ENCODE measurements around the gene AADAT. TPM values are rescaled to one million over a fixed set of nuclear protein-coding genes. Genes with fewer than 3 reads are reported as not detected.

The AADAT gene
- 10 to 100 TPM in 1 of 7 donors, 1 to 10 TPM in 6; 3.7 to 11.3 (median 5.1) TPM for total RNA-seq
- polyA plus RNA-seq: 1 to 10 TPM; 3.1 to 6.9 TPM
- long read RNA-seq, donor 1, partial matches to known transcripts: 0 of 1 reads
- long read RNA-seq, donor 1, other reads (novel, unspliced or antisense): 0 of 1 reads
- long read RNA-seq, donor 2: 0 reads
- long read RNA-seq, donor 3, partial matches to known transcripts: 0 of 5 reads
- long read RNA-seq, donor 3, other reads (novel, unspliced or antisense): 3 of 5 reads

DNA sequence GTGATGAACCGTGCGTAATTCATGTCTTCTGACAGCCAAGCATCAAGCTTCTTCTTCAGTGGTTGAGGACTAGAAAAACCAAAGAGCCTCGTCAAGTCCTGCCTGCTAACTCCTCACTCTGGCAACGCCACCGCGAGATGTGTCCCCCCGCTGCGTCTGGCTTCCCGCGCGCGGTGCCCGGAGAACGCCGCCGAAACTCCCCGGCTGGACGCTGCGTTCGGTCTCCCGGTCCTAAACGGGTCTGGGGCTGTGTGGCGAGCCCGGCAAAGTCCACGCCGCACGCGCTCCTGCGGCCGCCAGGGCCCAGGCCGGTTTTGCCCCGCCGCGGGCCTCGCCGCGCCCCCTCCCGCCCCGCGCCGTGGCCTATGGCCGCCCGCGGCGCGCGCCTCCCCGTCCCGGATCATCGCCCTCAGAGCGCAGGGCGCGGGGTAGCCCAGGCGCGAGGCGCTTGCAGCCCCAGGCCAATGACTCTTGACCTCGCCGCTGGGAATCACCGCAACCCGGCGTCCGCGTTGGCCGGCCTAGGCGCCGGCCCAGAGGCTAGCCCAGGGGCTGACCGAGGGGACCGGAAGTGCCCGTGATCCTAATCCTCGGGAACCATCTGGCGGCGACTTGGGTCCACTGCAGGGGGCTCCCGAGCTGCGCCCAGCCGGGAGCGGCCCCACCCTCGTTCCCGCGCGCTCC is at the start of gene AADAT:
TSS of gene AADAT (minus strand) at position 289 of the 684 bp plus-strand sequence. CDS start at position 23, 266 bp downstream.
- no peak for TF ChIP-seq EP300 (IDR thresholded peaks at IDR 0.05)
- TF ChIP-seq, protein P1, sequence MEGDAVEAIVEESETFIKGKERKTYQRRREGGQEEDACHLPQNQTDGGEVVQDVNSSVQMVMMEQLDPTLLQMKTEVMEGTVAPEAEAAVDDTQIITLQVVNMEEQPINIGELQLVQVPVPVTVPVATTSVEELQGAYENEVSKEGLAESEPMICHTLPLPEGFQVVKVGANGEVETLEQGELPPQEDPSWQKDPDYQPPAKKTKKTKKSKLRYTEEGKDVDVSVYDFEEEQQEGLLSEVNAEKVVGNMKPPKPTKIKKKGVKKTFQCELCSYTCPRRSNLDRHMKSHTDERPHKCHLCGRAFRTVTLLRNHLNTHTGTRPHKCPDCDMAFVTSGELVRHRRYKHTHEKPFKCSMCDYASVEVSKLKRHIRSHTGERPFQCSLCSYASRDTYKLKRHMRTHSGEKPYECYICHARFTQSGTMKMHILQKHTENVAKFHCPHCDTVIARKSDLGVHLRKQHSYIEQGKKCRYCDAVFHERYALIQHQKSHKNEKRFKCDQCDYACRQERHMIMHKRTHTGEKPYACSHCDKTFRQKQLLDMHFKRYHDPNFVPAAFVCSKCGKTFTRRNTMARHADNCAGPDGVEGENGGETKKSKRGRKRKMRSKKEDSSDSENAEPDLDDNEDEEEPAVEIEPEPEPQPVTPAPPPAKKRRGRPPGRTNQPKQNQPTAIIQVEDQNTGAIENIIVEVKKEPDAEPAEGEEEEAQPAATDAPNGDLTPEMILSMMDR (IDR thresholded peaks at IDR 0.05): peak; percentile 37 to 68 (median 55)

DNA sequence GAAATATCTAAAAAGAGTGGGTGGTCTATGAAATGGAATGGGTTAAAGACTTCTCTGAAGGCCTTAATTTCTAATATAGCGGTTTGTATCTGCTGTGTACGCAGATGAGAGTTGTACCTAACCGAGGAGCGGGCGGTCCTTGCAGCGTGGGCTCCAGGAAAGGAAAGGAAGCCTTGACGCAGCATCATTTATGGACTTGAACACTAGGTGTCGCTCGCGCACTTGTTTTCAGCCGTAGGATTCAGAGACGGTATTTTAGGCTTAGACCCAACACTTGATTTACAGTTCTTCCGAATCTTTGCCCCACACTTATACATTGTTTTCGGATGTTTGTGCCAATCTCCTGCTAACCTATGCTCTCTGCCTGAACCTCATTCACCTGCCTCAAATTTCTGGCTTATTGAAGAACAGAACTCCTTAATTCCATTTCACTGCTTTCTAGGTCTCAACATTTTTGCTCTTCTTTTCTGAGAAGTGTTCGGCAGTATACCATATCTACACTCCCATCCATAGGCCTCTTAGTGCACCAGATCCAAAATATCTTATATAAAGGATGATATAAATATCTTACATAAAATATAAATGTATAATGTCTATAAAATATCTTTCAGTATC is 48.9 kb upstream of the AADAT start:
- Histone ChIP-seq H3K4me3 (no peak overlapping the region), H3K27ac (no peak overlapping the region), H3K27me3 (no peaks in the 10 kb centered on the region), H3K36me3 (no peaks in the 10 kb centered on the region), H3K9me3 (no peaks in the 10 kb centered on the region), H3K4me1 (ENCODE audit: insufficient read depth) (no peaks in the 10 kb centered on the region)
- TF ChIP-seq, protein P1 (IDR thresholded peaks at IDR 0.05): peak in 2 of 3 donors; percentile 19 to 23
- no peak for TF ChIP-seq EP300 (IDR thresholded peaks at IDR 0.05)
- 2 to 4% (median 3%) methylated on average over 15 of the region's 15 CpGs for WGBS, 3 donors
- DNase-seq: peak; percentile 45 to 74 (median 67)
- intact Hi-C loops (cut with DNase I): no loop called here

More for the DNA sequence above, at the start of gene AADAT:
- intact Hi-C loops (cut with DNase I): no loop called here
- no peaks in the 10 kb centered on the region for H3K36me3 ChIP-seq
- peaks cover 1% of the 10 kb centered on the region for H3K4me1 ChIP-seq (ENCODE audit: insufficient read depth)
- H3K4me3 ChIP-seq: peak within 1 kb of the TSS; percentile 59
- peak; percentile 75 to 84 (median 79) for DNase-seq
- 0 to 1% (median 0%) methylated on average over 36 to 80 of the region's 80 CpGs for WGBS, 3 donors
- H3K27me3 ChIP-seq: no peaks in the 10 kb centered on the region
- H3K9me3 ChIP-seq: no peaks in the 10 kb centered on the region
- peak within 1 kb of the TSS in 1 of 2 donors; percentile 17 for H3K27ac ChIP-seq

DNA sequence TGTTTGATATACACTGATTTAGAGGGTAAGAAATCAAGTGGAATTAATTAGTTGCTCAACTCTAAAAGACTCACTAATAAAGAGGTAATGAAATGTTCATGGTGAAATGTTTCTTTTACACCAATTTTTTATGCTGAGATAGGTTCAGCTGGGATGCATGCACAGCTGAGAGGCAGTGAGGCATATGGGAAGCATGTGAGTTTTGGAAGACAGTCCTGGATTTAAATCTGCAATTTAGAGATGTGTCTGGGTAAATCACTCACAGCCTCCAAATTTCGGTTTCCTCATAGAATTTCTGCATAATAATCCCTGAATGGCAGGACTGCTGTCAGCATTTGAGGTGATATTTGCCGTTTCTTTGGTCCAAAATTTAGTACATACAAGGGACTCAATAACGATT is 48.2 kb upstream of the AADAT start:
- DNase-seq: no peak
- Histone ChIP-seq H3K9me3 (no peaks in the 10 kb centered on the region), H3K27ac (peak overlapping the region in 1 of 2 donors; percentile 29), H3K27me3 (no peaks in the 10 kb centered on the region), H3K4me1 (ENCODE audit: insufficient read depth) (no peaks in the 10 kb centered on the region), H3K36me3 (no peaks in the 10 kb centered on the region), H3K4me3 (no peak overlapping the region)
- WGBS, 3 donors: 29 to 47% (median 30%) methylated on average over 3 of the region's 3 CpGs
- no peak for TF ChIP-seq EP300 (IDR thresholded peaks at IDR 0.05)
- TF ChIP-seq, protein P1 (IDR thresholded peaks at IDR 0.05): no peak
- TF ChIP-seq POLR2A (IDR thresholded peaks at IDR 0.05): no peak
- intact Hi-C loops (cut with DNase I): no loop called here

DNA sequence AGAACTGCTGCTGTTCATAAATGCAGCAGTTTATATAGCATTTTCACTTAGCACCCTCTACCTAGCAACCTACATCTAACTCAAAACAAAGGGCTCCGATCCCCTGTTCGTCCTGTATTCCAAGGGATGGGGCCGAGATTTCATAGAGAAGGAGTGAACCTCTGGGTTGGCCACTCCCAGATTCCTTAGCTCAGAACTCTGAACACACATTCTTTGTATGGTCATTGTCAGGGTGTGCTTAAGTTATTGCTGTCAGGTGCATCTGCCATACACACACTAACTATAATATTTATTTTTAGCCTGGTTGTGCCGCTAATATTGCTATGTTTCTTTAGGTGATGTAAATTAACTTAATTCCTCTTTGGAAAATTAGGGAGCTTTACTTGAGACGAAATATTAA is 47.7 kb upstream of the AADAT start:
- Histone ChIP-seq H3K4me3 (no peak overlapping the region), H3K36me3 (no peaks in the 10 kb centered on the region), H3K9me3 (no peaks in the 10 kb centered on the region), H3K27me3 (no peaks in the 10 kb centered on the region), H3K27ac (no peak overlapping the region), H3K4me1 (ENCODE audit: insufficient read depth) (no peaks in the 10 kb centered on the region)
- DNase-seq: no peak
- intact Hi-C loops (cut with DNase I): no loop called here
- no peak for TF ChIP-seq EP300 (IDR thresholded peaks at IDR 0.05)
- TF ChIP-seq, protein P1 (IDR thresholded peaks at IDR 0.05): no peak
- no peak for TF ChIP-seq POLR2A (IDR thresholded peaks at IDR 0.05)
- 56 to 63% (median 60%) methylated on average over 5 of the region's 5 CpGs for WGBS, 3 donors

Data from ovary (tissue), 10 donors.